GM10266 (cell line): ENCODE results near the gene CCDC157.

ENCODE experiments used
- DNase-seq: peaks from one replicate; pipeline ENCODE4 v3.0.0; 2012; ENCODE audit errors: extremely low spot score
- TF ChIP-seq, protein P1 (sequence below): IDR thresholded peaks from 2 replicates; pipeline ENCODE4 v1.5.1; 2012; ENCODE audit warnings: mild to moderate bottlenecking, low read depth; ENCODE audit not compliant: control insufficient read depth, insufficient read depth; ENCODE audit errors: missing control alignments

Gene CCDC157

DNA sequence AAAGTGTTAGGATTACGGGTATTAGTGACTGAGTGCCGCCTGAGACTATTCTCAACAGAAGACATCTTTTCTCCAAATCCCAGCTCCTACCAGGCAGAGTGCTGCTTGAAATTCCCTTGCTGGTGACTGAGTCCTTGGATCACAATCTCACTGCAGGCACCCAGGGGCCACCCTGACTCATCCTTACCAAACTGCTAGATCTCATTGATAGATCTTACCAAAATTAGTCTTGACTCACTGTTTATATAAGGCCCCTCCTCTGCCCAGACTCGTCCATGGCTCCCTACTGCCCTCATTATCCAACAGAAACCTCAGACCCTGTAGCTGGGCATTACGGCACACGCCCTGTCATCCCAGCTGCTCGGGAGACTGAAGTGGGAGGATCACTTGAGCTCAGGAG is 44.8 kb upstream of the CCDC157 start:
- TF ChIP-seq, protein P1, sequence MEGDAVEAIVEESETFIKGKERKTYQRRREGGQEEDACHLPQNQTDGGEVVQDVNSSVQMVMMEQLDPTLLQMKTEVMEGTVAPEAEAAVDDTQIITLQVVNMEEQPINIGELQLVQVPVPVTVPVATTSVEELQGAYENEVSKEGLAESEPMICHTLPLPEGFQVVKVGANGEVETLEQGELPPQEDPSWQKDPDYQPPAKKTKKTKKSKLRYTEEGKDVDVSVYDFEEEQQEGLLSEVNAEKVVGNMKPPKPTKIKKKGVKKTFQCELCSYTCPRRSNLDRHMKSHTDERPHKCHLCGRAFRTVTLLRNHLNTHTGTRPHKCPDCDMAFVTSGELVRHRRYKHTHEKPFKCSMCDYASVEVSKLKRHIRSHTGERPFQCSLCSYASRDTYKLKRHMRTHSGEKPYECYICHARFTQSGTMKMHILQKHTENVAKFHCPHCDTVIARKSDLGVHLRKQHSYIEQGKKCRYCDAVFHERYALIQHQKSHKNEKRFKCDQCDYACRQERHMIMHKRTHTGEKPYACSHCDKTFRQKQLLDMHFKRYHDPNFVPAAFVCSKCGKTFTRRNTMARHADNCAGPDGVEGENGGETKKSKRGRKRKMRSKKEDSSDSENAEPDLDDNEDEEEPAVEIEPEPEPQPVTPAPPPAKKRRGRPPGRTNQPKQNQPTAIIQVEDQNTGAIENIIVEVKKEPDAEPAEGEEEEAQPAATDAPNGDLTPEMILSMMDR: no peak
- no peak for DNase-seq

DNA sequence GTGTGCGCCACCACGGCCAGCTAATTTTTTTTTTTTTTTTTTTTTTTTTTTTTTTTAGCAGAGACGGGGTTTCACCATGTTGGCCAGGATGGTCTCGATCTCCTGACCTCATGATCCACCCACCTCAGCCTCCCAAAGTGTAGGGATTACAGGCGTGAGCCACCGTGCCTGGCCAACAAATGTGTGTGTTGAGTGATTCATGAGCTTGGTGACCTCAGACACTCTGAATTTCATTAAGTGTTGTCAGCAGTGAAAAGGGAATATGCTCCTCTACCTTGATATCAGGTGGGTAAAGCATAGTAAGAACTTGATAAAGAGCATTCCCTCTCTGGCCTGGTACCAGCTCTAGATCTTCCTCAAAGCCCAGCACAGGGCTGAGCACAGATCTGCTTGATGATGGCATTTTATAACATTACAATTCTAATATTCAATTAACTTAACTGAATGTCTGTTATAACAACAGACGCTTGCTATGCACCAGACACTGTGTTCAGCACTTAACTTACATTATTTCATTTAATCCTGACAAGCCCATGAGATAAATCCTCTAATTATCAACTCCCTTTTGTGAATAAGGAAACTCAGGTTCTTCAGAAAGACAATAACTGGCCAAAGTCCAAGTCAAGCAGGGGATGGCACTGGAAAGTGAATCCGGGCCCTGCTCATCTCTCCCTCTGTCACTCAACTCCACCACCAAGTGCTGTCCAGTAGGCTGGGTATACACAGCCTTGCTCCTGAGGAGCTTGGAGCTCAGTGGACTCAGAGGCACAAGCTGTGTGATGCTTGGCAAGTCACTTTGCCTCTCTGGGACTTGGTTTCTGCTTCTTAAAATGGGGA is 43.1 kb upstream of the CCDC157 start:
- TF ChIP-seq, protein P1: no peak
- DNase-seq: no peak

DNA sequence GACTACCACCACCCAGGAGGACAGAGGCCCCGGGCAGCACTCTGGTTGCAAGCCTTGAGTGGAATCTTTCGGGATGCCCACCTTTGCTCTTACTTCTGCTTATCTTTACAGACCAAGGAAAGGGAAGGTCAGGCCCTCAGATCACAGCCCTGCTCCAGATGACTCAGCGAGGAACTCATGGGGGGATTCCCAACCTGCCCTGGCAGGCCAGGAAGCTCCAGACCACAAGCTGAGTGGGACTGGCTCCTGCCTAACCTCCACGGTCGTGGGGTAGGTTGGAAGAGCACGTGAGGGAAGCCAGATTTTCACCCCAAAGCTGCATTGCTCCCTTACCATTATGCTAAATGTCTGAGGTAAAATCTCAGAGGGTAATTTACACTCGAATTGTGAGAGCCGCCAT is 41.9 kb upstream of the CCDC157 start:
- DNase-seq: peak; percentile 47
- TF ChIP-seq, protein P1: no peak

DNA sequence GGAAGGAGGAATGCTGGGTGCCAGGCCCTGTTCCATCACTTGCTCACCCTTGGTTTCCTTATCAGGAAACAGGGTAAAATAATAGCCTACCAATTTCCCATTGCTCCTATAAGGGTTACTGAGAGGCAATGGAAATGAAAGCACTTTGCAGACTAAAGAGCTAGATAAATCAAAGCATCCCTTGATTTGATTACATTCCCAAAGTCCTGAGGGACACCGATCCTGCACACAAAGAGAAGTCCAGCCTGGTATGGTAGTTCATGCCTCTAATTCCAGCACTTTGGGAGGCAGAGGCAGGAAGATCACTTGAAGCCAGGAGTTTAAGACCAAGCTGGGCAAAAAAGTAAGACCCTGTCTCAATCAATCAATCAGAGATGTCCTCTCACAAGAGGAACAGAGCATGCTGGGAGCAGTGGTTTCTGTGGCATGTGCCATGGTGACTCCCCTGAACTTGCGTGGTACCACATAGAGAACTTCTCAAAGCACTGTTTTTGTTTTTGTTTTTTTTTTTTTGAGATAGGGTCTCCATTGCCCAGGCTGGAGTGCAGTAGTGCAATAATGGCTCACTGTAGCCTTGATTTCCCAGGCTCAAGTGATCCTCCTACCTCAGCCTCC is 40.7 kb upstream of the CCDC157 start:
- no peak for DNase-seq
- TF ChIP-seq, protein P1: no peak

DNA sequence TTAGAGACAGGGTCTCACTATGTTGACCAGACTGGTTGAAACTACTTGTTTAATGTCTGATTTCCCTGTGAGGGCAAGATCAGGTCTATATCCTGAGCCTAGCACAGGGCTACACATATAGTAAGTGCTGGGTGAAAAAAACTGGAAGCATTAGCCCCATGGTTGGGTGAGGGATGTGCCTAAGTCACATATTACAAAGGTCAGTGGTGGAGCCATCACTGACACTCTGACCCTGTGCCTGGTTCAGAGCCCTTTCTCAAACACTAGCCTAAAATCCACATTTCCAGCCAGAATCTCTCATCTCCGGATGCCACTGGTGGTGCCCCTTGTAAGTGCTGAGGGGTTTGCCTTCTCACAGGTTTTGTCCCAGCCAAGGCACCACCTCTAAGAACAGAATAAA is 39.0 kb upstream of the CCDC157 start:
- DNase-seq: no peak
- TF ChIP-seq, protein P1: no peak

DNA sequence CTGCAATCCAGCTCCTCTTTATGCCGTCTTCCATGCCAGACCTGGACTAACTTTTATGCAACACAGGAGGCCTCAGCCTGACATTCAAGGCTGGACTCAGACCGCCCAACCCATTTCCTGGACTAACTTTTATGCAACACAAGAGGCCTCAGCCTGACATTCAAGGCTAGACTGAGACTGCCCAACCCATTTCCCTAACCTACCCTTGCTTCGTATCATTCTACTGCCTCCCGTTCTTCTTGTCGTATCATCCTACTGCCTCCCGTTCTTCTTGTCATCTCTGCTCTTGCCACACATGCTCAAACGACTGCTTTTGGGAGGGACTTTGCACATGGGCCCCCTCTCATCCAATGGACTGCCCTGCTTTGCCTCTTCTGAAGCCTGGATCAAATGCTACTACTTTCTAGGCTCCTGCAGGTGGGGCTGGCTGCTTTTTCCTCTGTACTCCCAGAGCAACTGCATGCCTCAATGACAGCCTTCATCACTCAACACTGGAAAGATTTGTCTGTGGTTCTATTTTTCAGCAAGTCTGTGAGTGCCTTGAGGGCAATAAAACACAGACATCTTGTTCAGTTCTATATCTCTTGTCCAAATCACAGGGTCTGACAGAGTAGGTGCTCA is 37.9 kb upstream of the CCDC157 start:
- TF ChIP-seq, protein P1: no peak
- DNase-seq: no peak
